Stimulated activated CD4-positive, alpha-beta T cell treated with anti-CD3 and anti-CD28 coated beads, Interleukin-1b, Interleukin-23, amount 100 ng/mL, for 1 hour (primary cell): ENCODE data around the gene HYAL2.

Experiments
- DNase-seq, 2 donors: peaks; one replicate each; pipeline ENCODE4 v3.0.0-alpha.2; 2020; ENCODE audit warnings: low read depth in 2 of 2

Gene HYAL2

DNA sequence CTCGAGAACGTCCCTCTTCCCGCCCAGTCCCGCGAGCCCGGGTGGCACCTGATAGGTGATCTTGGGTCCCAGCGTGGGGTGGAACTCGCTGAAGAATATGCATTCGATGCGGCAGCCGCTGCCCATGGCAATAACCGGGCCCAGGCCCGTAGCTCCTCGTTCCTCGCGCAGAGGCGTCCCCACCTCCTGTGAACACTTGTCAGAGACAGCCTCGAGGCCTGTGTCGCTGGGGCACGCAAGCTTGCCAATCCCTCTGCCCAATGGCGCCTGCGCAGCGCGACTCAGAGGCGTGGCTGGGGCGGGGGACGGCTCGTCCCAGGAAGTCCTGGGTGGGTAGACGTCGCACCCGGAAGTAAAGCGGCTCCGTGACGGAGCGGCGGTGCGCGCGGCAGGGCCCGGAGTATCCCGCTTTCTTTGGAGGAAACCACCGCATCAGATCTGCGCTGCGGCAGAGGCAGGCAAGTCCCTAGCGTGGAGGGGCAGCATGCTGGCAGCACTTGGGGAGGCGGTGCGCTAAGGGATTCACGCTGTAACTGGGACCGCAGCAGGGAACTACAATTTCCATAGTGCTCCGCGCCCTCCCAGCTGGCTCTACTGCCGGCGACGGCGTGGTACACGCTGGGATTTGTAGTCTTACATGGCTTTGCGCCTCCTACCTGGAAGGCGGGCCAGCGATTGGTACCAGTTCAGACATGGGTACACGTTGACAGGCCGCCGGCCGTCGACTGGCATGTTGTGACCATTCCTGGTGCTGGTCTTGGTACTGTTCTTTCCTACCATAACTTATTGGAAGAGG, 28.2 kb upstream of the HYAL2 start, which contains the start of the genes CYB561D2 and NPRL2:
Gene CYB561D2 (plus strand): TSS at position 336 of the 796 bp plus-strand sequence. CDS start 572 bp downstream, outside the sequence.
Gene NPRL2 (minus strand): TSS at position 249 of the 796 bp plus-strand sequence. CDS start 123 bp downstream, at position 126.
- peak; percentile 96 to 98 for DNase-seq

DNA sequence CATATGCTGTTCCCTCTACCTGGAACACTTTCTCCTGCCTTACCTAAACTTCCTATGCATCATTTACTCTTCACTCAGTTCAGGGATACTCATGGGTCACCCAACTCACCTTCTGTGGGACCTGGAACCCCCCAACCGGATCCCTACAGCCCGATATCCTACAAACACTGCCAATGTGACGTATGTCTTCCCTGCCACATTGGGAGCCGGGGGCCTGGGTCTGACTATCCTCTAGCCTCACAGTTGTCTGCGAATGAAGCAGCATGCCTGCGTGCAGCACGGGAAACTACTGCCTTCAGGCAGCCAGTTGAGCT, 27.6 kb upstream of the HYAL2 start:
- DNase-seq = no peak

DNA sequence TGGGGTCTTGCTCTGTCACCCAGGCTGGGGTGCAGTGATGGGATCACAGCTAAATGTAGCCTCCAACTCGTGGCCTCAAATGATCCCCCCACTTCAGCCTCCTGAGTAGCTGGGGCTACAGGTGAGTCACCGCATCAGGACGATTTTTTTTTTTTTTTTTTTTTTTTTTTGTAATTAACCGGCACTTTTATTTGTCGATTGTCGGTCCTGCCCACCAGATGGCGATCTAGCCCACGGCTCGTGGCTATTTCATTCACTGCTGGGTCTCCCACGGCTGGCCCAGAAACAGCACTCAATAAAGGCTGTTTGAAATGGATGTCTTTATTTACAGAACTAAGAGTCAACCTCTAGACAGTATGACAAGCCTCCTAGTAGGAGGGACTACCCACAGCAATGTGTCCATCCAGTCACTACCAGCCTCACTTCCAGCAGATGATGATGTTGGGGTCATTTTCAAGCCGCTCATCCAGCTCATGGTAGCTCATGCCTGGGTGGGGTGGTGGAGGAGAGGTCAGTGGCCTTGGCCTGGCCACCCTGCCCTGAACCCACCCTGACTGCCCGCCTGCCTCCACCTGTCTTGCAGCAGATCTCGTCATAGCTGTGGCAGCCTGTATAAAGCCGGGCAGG, 24.8 kb upstream of the HYAL2 start:
- DNase-seq = peak in 1 of 2 donors; percentile 50

DNA sequence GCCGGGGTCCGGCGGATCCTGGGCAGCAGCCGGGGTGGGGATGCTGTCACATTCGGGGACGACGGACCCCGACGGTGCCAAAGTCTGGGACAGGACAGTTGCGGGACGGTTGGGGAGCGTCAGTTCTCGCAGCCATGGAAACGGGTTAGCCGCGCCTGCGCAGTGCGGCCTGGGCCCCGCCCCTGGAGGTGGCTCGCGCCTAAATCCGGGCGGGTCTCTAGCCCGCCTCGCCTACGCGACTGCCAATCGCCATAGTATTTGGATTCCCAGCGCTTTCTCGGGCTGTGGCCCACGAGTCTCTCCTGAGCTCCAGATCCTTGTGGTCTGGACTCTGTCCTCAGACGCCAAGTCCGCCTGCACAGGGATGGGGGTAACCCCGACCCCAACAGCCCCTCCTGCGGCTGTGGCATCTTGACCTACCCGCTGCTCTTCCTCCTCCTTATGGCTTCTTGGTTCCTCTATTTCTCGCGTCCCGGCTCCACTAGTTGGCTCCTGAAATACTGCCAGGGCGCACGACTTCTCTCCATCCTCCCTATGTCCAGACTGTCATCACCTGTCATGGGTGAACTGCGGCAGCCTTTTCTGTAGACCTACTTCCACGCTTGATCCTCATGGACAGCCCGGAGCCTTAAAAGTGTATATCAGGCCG, 23.2 kb upstream of the HYAL2 start, which contains the start of gene ZMYND10:
Gene ZMYND10 (minus strand): TSS at position 147 of the 649 bp plus-strand sequence. CDS start 153 bp downstream, outside the sequence.
- peak in 1 of 2 donors; percentile 47 for DNase-seq

DNA sequence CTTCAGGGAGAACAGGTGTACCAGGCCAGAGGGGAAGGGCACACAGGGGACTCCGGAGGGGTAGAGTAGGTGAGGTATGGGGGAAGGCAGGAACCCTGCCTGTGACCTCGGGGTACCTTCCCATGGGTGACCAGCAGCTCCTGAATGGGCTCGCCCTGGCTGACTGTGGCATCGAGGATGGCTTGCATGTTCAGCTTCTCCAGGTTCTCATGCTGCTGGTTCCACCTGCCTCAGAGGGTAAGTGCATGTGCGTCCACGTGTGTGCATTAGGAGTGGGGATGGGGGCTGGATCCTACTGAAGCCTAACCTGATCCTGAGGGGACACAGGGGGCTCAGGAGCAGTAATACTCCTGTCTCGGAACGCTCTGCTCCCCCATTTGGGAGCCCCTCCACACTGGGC, 22.5 kb upstream of the HYAL2 start:
- DNase-seq = no peak

DNA sequence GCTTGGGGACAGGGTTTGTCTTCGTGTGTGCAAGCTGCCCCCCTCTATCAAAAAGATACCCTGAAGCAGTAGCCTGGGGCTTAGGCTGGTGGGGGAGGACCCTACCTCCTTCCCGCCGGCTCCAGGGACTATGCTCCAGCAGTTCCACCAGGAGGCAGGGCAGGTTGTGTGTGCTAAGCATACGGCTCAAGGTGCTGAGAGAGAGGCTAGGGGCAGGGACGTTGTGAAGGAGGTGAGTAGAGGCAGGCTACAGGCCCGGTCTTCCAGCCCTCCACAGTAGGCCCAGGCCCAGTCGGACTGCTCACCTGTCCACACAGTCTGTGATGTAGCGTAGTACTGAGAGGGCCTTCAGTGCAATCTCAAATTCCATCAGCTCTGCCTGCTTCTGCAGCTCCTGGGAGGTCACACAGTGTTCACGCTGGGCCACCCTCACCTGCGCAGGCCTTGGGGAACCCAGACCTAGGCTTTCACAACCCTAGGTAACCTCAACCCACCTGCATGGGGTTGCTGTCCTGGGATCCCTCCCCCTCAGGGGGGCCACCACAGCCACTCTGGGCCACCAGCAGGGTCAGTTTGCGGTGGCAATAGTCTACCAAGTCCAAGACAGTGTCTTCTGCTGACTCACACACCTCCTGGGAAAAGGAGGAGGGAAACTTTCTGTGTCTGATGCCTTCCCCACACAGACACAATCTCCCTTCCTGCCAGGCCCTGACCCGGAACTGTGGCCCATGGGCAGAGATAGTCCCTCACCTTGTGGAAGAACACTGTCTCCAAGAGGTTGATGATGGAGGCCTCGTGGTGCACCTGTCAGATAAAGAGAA, 20.5 kb upstream of the HYAL2 start:
- DNase-seq = no peak

DNA sequence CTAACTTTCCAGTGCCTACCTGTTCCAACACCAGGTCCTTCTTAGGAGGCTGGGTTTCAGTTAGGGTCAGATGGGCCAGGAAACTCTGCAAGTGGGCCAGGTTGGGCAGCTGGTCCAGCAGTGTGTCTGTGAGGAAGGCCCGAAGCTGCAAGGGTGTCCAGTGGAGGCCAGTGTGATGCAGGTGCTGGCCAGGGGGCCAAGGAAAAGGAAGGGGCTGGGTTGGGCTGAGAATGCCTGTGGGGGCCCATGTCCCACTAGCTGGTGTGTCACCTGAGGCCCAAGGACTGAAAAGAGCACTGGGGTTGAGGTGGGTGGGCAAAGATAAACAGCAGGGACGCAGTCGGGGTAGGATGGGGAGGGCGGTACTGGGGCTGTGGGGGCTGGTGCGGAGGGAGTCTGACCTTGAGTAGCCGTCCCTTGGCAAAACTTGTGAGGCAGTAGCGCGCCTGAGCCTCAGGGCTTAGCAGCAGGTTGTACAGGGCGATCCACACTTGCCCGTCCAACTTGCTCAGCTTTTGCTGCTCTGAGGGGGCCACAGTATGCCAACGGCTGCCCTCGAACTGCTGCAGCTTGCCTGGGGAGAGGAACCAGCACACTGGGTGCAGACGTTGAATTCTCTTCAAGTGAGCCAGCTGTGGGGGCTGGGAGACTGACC, 19.6 kb upstream of the HYAL2 start:
- no peak for DNase-seq

DNA sequence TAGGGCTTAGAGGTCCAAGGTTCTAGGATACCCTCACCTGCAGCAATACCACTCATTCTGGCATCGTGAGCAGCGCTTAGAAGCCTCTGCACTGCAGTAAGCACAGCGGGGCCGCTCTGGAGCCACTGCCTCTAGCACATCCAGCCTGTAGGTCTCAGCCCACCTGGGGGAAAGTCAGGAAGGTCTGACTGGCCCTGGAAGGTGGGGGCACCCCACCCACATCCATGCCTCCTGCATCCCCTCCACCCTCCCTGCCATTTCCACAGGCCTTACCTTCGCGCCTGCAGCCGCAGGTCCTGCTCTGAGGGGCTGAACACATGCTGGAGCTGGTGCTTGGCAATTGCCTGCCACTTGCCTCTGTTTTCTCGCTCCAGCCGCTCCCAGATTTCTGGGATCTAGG, 19.0 kb upstream of the HYAL2 start:
- no peak for DNase-seq

DNA sequence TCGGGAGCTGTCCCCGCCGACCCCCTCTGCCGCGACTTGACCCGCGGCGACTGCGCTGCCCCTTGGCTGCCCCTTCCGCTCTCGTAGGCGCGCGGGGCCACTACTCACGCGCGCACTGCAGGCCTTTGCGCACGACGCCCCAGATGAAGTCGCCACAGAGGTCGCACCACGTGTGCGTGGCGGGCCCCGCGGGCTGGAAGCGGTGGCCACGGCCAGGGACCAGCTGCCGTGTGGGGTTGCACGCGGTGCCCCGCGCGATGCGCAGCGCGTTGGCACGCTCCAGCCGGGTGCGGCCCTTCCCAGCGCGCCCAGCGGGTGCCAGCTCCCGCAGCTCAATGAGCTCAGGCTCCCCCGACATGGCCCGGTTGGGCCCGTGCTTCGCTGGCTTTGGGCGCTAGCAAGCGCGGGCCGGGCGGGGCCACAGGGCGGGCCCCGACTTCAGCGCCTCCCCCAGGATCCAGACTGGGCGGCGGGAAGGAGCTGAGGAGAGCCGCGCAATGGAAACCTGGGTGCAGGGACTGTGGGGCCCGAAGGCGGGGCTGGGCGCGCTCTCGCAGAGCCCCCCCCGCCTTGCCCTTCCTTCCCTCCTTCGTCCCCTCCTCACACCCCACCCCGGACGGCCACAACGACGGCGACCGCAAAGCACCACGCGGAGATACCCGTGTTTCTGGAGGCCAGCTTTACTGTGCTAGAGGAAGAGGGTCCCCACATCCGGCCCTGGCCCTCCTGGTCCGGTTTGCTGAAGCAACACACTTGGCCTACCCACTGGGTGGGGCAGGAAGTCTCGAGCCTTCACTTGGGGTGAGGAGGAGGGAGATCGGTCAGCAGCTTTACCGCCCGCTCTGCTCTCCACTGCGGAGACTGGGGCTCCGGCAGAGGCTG, 18.1 kb upstream of the HYAL2 start, which contains the start of gene RASSF1:
Gene RASSF1 (minus strand): TSS at position 389 of the 882 bp plus-strand sequence. CDS start 31 bp downstream, at position 358.
- DNase-seq = no peak

DNA sequence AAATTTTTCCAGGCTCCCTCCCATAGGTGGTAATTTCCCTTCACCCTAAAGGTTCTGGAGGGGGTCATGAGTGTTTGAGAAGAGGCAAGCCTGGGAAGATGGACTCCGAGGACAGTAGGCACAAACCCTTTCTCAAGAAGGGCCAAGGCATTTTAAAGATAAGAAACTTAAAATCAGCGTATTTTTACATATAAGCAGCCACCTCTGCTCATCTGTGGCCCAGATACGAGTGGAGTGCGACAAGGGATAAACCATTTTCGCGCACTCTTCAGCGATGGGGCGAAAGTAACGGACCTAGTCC, 17.6 kb upstream of the HYAL2 start:
- no peak for DNase-seq

DNA sequence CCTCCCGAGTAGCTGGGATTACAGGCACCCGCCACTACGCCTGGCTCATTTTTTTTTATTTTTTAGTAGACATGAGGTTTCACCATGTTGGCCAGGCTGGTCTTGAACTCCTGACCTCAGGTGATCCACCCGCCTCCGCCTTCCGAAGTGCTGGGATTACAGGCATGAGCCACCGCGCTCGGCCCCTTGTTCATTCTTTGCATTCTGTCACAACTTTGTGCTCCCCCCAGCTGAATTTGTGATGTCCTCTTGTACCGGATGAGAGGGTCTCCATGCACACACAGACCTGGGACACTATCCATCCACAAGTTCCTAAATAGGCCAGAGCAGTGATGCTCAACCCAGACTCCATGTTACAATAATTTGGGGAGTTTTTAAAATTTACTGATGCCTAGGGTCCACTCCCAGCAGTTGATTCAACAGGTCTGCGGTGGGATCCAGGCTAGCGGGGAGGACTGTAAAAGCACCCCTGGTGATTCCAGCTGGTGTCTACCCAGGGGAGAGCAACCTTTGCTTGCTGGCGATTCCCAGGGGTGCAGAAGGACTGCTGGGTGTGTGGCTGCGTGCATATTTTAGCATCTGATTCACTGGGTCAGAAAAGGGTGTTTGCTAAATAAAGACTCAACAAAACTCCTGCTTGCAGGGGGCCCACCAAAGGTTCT, 17.1 kb upstream of the HYAL2 start:
- DNase-seq = no peak

DNA sequence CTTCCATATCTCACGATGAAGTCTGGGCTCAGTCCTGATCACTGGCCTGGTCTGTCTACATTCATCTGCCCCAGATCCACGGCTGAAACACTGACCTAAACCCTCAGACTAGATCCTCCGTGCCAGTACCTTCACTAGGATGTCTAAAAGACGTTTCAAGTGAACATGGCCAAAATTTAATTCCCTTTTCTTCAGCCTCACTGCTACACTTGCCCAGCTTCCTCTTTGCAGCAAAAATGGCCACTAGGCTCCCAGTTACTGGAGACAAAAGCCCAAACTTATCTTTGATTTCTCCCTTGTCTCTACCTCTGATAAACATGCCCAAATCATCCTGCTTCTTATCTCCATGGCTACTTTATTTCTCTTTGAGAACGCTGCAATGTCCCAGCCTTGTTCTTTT, 16.4 kb upstream of the HYAL2 start:
- DNase-seq = no peak

DNA sequence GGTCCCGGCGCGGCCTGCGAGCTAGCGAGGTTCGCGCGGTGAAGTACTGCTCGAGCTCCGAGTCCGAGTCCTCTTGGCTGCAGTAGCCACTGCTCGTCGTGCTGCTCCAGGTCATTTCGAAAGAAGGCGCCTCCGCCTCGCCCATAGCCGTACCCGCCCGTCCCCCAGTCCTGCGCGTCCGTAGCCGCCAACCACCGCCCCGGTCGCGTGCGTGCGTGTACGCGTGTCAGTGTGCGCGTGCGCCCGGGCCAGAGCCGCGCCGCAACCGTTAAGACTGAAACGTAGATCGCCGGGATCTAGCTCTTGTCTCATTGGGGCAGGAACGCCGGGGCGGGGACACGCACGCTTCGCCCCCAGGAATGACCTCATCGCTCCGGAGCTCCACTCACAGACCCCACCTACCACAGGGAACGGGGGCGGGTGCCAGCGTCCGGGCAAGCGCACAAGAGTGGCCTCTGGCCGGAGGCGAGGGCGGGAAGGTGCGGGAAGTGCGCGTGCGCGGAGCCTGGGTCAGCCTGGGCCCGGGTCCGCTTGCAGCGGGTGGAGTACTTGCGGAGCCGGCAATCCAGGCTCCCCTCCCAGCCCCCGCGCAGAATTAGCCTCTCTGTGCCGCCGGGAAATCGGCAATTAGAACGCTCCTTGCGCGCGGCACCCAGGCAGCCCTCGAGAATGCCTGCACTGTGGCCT, 14.8 kb upstream of the HYAL2 start:
- DNase-seq = peak; percentile 76 to 84

DNA sequence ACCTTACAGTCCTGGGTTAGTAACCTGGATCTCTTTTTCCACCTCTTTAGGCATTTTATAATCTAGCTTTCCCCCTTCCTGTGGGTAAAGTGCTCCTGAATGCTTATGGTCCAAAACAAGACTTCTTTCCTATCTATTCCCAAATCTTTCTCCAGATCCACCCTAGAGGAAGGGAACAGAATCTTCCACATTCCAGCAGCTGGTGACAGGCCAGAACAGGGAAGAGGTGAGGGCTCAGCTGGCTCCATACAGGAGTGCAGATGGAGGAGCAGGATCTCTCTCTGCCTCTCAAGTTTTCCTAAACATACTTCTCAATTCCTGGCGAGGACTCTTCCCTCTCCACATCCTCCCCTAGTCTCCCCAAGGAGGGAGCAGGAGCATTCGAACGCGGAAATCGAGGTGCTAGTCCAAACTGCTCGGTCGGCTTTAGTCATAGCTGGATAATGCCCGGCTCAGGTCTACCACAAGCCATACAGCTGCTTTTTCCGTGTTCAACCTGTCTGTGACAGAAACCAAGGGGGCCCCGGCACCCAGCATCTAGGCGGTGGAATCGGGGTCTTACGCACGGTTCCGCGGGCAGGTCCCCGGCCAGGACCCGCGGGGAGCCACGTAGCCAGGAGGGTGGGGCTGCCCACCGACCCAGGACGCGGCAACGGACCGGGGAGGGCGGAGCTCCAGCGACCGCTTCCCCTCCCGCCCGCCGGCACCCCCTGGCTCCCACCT, 14.1 kb upstream of the HYAL2 start:
- no peak for DNase-seq

DNA sequence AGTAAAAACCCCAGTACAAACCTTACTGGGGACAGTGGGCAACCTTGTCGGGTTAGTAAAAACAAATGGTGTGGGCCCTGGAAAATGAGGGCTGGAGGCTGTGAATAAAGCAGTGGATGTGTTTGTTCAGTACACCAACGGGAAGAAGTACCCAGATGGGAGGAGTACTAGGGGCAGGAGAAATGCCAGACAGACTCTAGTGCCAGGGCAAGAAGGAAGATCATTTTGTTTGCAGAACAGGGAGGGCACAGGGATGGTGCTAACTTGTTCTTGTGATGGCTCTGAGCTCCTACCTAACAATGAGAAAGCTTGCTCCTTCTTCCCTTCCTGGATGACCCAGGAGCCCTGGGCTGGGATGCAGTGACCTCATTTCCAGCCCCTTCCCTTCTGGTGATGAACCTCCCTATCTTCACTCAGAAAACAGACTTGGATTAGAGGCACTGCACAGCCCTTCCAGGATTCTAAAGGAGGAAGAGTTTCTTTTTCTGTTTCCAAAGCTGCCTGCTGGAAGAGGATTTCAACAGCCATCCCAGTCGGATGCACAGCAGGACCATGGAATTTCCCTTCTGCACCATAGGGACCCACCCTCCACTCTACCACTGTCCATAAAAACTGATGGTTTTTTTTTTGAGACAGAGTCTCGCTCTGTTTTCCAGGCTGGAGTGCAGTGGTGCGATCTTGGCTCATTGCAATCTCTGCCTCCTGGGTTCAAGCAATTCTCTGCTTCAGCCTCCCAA, 12.0 kb upstream of the HYAL2 start:
- DNase-seq = no peak

DNA sequence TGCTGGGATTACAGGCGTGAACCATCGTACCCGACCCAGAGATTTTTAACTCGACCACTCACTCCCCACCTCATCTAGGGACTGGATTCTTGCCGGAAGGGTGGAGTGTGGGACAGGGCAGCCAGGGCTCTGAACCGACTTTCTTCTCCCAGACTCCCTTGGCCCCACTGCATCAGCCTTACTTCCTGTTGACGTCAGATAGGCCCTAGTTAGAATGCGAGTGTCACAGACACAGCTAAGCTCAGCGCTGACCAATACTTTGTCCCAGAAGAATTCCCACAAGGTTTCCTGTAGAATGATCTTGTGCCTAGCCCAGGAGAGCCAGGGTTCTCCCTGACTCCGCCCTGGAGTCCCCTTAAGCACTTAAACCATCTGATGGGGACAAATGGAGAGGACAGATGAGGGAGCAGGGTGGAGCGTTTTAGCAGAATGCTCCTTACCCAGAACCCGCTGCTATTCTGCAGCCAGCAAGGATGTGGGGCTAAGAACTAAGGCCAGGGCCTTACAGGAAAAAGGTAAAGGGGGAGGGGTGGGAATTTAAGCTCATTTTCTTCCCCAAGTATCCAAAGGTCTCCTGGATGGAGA, 11.3 kb upstream of the HYAL2 start:
- DNase-seq = no peak

DNA sequence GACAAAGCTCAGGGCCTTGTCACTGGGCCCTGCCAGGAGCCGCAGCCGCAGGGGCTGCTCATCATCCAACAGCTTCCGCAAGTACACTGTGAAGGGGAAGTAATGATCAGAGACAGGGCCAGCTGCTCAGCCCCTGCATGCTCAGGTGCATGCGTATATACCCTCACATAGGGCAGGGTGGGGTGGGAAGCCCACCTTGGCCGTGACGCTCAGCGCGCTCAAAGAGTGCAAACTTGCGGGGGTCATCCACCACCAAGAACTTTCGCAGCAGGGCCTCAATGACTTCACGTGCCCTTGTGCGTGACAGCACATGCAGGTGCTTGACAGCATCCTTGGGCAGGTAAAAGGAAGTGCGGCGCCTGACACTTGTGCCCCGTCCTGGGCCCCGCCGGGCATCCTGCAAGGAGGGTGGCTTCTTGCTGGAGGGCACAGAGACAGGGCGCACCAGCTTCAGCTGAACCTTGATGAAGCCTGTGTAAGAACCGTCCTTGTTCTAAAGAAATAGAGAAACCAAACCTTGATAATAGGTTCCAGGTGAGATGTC, 8.9 kb upstream of the HYAL2 start:
- no peak for DNase-seq
